Lower lobe of right lung (tissue), 2 donors: ENCODE measurements around the gene C7orf57. TPM values are rescaled to one million over a fixed set of nuclear protein-coding genes. Genes with fewer than 3 reads are reported as not detected.

Source experiments
- ATAC-seq, 2 donors: fragments of 200-7000 bp; cut with Tn5 transposase; one replicate each; pipeline ENCODE4 v1.9.1; 2020 to 2022; ENCODE audit warnings: mild to moderate bottlenecking in 2 of 2, moderate library complexity in 2 of 2
- DNase-seq: peaks from one replicate; pipeline ENCODE4 v3.0.0-alpha.2; 2020
- H3K27ac ChIP-seq: fragments of 200-600 bp; one replicate; pipeline ENCODE4 v1.8.0; 2022
- H3K27me3 ChIP-seq: fragments of 200-600 bp; one replicate; pipeline ENCODE4 v1.8.0; 2022; ENCODE audit warnings: low read depth
- H3K36me3 ChIP-seq: fragments of 200-600 bp; one replicate; pipeline ENCODE4 v1.8.0; 2022; ENCODE audit warnings: mild to moderate bottlenecking
- H3K4me1 ChIP-seq: fragments of 200-600 bp; one replicate; pipeline ENCODE4 v1.8.0; 2022
- H3K4me3 ChIP-seq: fragments of 200-600 bp; one replicate; pipeline ENCODE4 v1.8.0; 2022; ENCODE audit warnings: mild to moderate bottlenecking
- H3K9me3 ChIP-seq: fragments of 200-600 bp; one replicate; pipeline ENCODE4 v1.8.0; 2022
- intact Hi-C: fragments of 100-400 bp; cut with DNase I; formaldehyde crosslinking; loops from one replicate; pipeline ENCODE4 v1.11.0; 2022
- total RNA-seq: library from RNA; stranded (reverse); fragmentation: NEBNext Ultra II Directional; extraction: Animal tissue kit (Norgen Biotek cat#: 25700); gene quantifications from one replicate; pipeline ENCODE4 v1.2.1, GENCODE V29; 2021
- TF ChIP-seq, protein P1 (sequence below): fragments of 200-600 bp; IDR thresholded peaks from one replicate; pipeline ENCODE4 v1.8.0; 2022; ENCODE audit warnings: antibody characterized with exemption, mild to moderate bottlenecking
- donor health status: DM: no; HTN: yes; CAD: no; lungs with severe emphysema.

Gene C7orf57
- total RNA-seq, 1 donor from 2014 or later: 1.6 TPM

- Histone ChIP-seq H3K9me3 (no peaks in the 10 kb centered on the region), H3K27me3 (no peaks in the 10 kb centered on the region), H3K36me3 (peaks cover 2% of the 10 kb centered on the region), H3K27ac (peak overlapping the region; percentile 44), H3K4me1 (peaks cover 51% of the 10 kb centered on the region), H3K4me3 (no peak overlapping the region)
- DNase-seq (no peak), ATAC-seq (no peak)
- TF ChIP-seq, protein P1, sequence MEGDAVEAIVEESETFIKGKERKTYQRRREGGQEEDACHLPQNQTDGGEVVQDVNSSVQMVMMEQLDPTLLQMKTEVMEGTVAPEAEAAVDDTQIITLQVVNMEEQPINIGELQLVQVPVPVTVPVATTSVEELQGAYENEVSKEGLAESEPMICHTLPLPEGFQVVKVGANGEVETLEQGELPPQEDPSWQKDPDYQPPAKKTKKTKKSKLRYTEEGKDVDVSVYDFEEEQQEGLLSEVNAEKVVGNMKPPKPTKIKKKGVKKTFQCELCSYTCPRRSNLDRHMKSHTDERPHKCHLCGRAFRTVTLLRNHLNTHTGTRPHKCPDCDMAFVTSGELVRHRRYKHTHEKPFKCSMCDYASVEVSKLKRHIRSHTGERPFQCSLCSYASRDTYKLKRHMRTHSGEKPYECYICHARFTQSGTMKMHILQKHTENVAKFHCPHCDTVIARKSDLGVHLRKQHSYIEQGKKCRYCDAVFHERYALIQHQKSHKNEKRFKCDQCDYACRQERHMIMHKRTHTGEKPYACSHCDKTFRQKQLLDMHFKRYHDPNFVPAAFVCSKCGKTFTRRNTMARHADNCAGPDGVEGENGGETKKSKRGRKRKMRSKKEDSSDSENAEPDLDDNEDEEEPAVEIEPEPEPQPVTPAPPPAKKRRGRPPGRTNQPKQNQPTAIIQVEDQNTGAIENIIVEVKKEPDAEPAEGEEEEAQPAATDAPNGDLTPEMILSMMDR: no peak
- intact Hi-C loops: no loop called here
Measured at GRCh38 chr7:48085433-48085791, 50.1 kb downstream of the C7orf57 start.

DNA sequence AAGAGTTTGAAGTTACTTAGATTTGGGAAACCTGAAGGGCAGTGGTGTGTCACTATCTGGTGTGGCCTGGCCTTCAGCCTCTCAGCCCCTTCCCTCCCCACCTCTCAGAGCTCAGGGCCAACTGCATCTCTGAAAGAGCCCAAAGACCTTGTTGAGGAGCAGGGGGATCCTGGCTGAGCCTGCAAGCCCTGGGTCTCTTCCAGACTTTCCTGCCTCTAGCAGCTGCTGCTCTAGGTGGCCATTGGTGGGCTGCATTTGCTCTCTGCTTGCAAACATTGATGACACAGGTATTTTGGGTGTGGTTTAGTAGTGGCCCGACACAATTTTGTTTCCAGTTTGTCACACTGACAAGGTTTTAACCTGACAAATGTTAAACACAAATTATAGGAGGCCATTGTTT is 50.6 kb downstream of the C7orf57 start:
- Histone ChIP-seq H3K4me3 (no peak overlapping the region), H3K4me1 (peaks cover 57% of the 10 kb centered on the region), H3K9me3 (no peaks in the 10 kb centered on the region), H3K27ac (no peak overlapping the region), H3K36me3 (peaks cover 7% of the 10 kb centered on the region), H3K27me3 (no peaks in the 10 kb centered on the region)
- intact Hi-C loops: no loop called here
- no peak for DNase-seq
- TF ChIP-seq, protein P1: no peak
- ATAC-seq: no peak

- intact Hi-C loops: no loop called here
- TF ChIP-seq, protein P1: no peak
- ATAC-seq: no peak
- Histone ChIP-seq H3K27me3 (no peaks in the 10 kb centered on the region), H3K36me3 (peaks cover 20% of the 10 kb centered on the region), H3K9me3 (no peaks in the 10 kb centered on the region), H3K4me3 (no peak overlapping the region), H3K27ac (peak overlapping the region; percentile 95), H3K4me1 (peaks cover 71% of the 10 kb centered on the region)
- DNase-seq: no peak
Measured at GRCh38 chr7:48087349-48087748, 52.0 kb downstream of the C7orf57 start.

DNA sequence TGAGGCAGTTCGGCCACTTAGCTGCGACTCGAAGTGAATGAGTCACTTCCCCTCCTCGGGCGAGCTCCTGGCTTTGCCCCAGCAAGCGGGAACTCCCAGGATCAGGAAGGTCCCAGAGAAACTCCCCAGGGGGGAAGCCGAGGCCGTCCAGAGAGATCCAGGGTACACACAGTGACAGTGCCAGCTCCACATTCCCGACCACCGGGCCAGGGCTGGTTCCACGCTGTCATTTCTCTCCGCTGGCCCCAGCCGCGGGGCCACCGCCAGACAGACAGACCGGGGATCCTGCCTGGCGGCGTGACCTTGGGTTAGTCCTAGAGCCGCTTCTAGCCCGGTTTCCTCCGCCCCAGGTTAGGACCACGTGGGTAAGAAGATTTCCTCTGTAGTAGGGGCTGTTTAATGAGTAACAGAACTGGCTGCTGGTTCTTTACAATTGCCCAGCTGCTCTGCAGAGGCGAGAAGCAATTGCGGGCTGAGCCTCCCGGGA is 53.3 kb downstream of the C7orf57 start:
- H3K36me3 ChIP-seq: peaks cover 30% of the 10 kb centered on the region
- peak overlapping the region; percentile 95 for H3K27ac ChIP-seq
- peak overlapping the region; percentile 93 for H3K4me3 ChIP-seq
- H3K9me3 ChIP-seq: no peaks in the 10 kb centered on the region
- ATAC-seq: peak; percentile 82
- TF ChIP-seq, protein P1: no peak
- peak; percentile 94 for DNase-seq
- peaks cover 76% of the 10 kb centered on the region for H3K4me1 ChIP-seq
- no peaks in the 10 kb centered on the region for H3K27me3 ChIP-seq
- intact Hi-C loops: no loop called here

DNA sequence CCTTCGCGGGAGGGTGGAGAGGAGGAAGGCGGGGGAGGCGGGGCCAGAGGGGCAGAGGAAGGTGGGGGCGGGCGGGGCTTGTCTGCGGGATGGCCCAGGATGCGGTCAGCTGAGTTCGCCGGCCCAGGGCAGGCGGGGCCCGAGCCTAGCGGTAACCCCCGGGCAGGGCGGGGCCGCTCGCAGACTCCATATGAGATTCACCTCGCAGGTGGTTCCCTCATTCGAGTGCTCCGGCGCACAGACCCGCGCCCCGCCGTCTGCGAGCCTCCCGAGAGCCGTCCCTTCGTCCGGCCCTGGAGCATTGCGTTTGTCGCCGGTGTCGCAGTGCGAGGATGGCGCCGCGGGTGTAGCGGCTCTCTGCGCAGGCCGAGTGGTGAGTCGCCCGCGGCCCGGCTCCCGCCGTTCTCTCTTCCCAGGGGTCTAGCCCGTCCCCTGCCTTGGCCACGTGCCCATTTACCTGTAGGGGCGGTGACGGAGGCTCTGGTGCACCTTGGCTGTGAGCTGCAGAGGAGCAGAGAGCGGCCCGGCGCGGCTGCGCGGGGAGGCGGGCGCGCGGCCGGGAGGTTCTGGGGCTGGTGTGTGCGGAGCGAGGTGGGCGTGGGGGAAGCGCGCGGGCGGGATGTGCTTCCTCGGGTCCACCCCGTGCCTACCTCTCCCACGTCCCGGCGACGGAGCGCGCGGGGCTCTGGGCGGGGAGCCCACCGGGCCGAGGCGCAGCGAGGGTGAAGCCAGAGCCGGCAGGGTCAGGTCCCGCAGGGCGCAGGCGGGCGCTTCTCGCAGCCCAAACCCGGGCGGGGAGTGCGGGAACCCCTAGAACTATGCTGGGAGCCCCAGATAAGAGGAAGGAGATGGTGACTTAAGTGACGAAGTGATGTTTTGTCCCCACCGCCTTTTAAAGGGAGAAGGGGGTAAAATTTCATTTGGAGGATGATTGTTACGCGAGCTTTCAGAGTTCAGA is 54.0 kb downstream of the C7orf57 start, which contains the start of gene UPP1:
Gene UPP1 (plus strand): TSS at position 220 of the 958 bp plus-strand sequence. CDS start 5,519 bp downstream, outside the sequence.
- peak; percentile 98 for DNase-seq
- peaks cover 78% of the 10 kb centered on the region for H3K4me1 ChIP-seq
- H3K9me3 ChIP-seq: no peaks in the 10 kb centered on the region
- peaks cover 37% of the 10 kb centered on the region for H3K36me3 ChIP-seq
- H3K27ac ChIP-seq: peak within 1 kb of the TSS; percentile 95
- peak; percentile 92 to 96 for ATAC-seq
- no peaks in the 10 kb centered on the region for H3K27me3 ChIP-seq
- intact Hi-C loops: no loop called here
- TF ChIP-seq, protein P1: no peak
- peak within 1 kb of the TSS; percentile 93 for H3K4me3 ChIP-seq
